Fibroblast of lung (primary cell): ENCODE measurements around the gene RUNX1.

Source experiments
- CTCF ChIP-seq, 2 donors: IDR thresholded peaks in 1 of 2; conservative IDR thresholded peaks in 1 of 2; 1 replicate in 1 of 2; 2 replicates in 1 of 2; pipeline ENCODE4 v1.5.1; 2011 to 2012; ENCODE audit warnings: low read length in 2 of 2, control low read depth in 1 of 2, inconsistent platforms in 1 of 2, low read depth in 1 of 2, mild to moderate bottlenecking in 1 of 2
- EZH2 ChIP-seq: IDR thresholded peaks from 2 replicates; pipeline ENCODE4 v1.5.1; 2012; ENCODE audit warnings: low read length, control low read depth, mild to moderate bottlenecking; ENCODE audit errors: missing control alignments

- TF ChIP-seq CTCF (conservative IDR thresholded peaks at IDR 0.05 in 1 of 2, IDR thresholded peaks at IDR 0.05 in 1 of 2; ENCODE audit: low read depth in 1 of 2, low read length in 2 of 2) = no peak
- no peak for TF ChIP-seq EZH2
Measured at GRCh38 chr21:34923202-34923601, 125.9 kb downstream of the RUNX1 start.
